ENCODE measurements around the gene ATF6B.

GRCh38 chr6:32068867-32069266, 59.2 kb downstream of the ATF6B start:
- TF ChIP-seq TAF1 (IDR thresholded peaks at IDR 0.05; ENCODE audit: borderline replicate concordance, low read depth, low read length) (no peak), POLR2A (IDR thresholded peaks at IDR 0.05; ENCODE audit: low read depth, low read length) (no peak)

Measured in GM12892 (cell line).